Lung (tissue), 12 donors: ENCODE data around the gene ACADSB. TPM values are rescaled to one million over a fixed set of nuclear protein-coding genes. Genes with fewer than 3 reads are reported as not detected.

ENCODE experiments used
- ATAC-seq: fragments of 200-7000 bp; cut with Tn5 transposase; one replicate; pipeline ENCODE4 v1.9.1; 2020; ENCODE audit warnings: moderate number of reproducible peaks; ENCODE audit not compliant: insufficient read depth, low FRiP score
- DNase-seq, 3 donors: peaks; one replicate each; pipeline ENCODE4 v3.0.0-alpha.2; 2013 to 2017
- H3K27ac ChIP-seq, 2 donors: one replicate each; pipeline ENCODE4 v1.5.1; 2013; ENCODE audit warnings: mild to moderate bottlenecking in 2 of 2, moderate library complexity in 2 of 2, control low read depth in 1 of 2, inconsistent platforms in 1 of 2, low read depth in 1 of 2, low read length in 1 of 2
- H3K27me3 ChIP-seq, 3 donors: one replicate each; pipeline ENCODE4 v1.5.1; 2013; ENCODE audit warnings: low read length in 2 of 3; ENCODE audit not compliant: control insufficient read depth in 3 of 3, insufficient read depth in 3 of 3
- H3K36me3 ChIP-seq, 4 donors: one replicate each; pipeline ENCODE4 v1.5.1; 2013; ENCODE audit warnings: low read length in 4 of 4, mild to moderate bottlenecking in 1 of 4, moderate library complexity in 1 of 4; ENCODE audit not compliant: control insufficient read depth in 4 of 4, insufficient read depth in 4 of 4
- H3K4me1 ChIP-seq, 5 donors: one replicate each; pipeline ENCODE4 v1.5.1; 2013; ENCODE audit warnings: low read length in 5 of 5, mild to moderate bottlenecking in 2 of 5, moderate library complexity in 1 of 5; ENCODE audit not compliant: control insufficient read depth in 5 of 5, insufficient read depth in 5 of 5
- H3K4me3 ChIP-seq: one replicate; pipeline ENCODE4 v1.5.1; 2013; ENCODE audit warnings: mild to moderate bottlenecking, control low read depth, moderate library complexity
- H3K9ac ChIP-seq, 2 donors: one replicate each; pipeline ENCODE4 v1.5.1; 2013; ENCODE audit warnings: low read length in 2 of 2, control low read depth in 1 of 2; ENCODE audit not compliant: insufficient read depth in 1 of 2
- H3K9me3 ChIP-seq, 4 donors: one replicate each; pipeline ENCODE4 v1.5.1; 2013; ENCODE audit warnings: low read length in 3 of 4, mild to moderate bottlenecking in 1 of 4, moderate library complexity in 1 of 4; ENCODE audit not compliant: control insufficient read depth in 4 of 4, insufficient read depth in 3 of 4
- CTCF ChIP-seq: IDR thresholded peaks from 2 replicates; pipeline ENCODE4 v1.5.1; 2012; ENCODE audit warnings: mild to moderate bottlenecking; ENCODE audit errors: control extremely low read depth, extremely low read depth
- WGBS, 2 donors: extraction: QIAGEN DNeasy Blood & Tissue Kit; methylation state at CpG; one replicate each; pipeline ENCODE4 v1.1.7; 2013; 5-methylcytosine and 5-hydroxymethylcytosine counted together
- polyA plus RNA-seq, 2 donors: library from polyadenylated mRNA; stranded (reverse); fragments of 200-250 nt; gene quantifications; one replicate each; pipeline ENCODE4 v1.2.1, GENCODE V29; 2013
- total RNA-seq, 2 donors: library from RNA; depleted of rRNA in 1 of 2; stranded (reverse); fragments of >200 nt in 1 of 2; gene quantifications; one replicate each; pipeline ENCODE4 v1.2.1, GENCODE V29; 2014 to 2021
- donor health status: control.
- donor health status: control.
- donor health status: Bipolar disorder and iron deficiency.
- donor health status: healthy.
- donor health status: DM: yes; HTN: yes; CAD: no.

ACADSB gene
- total and polyA plus RNA-seq, 4 donors = 8.2 to 36.2 (median 14.9) TPM

GRCh38 chr10:123100030-123100762 lies 91.4 kb downstream of the ACADSB start:
- Histone ChIP-seq H3K4me3 (no peak overlapping the region), H3K9ac (no peak overlapping the region), H3K9me3 (peaks cover 0 to 4% (median 0%) of the 10 kb centered on the region in 4 donors), H3K27ac (no peak overlapping the region), H3K27me3 (peaks cover 0 to 4% (median 0%) of the 10 kb centered on the region in 3 donors), H3K36me3 (no peaks in the 10 kb centered on the region), H3K4me1 (no peaks in the 10 kb centered on the region)
- 66 to 90% methylated on average over 7 of the region's 7 CpGs for WGBS, 2 donors
- DNase-seq = no peak
- no peak for TF ChIP-seq CTCF
- ATAC-seq = no peak

- TF ChIP-seq CTCF = no peak
- peaks cover 0 to 4% (median 2%) of the 10 kb centered on the region in 3 donors for H3K27me3 ChIP-seq
- H3K9ac ChIP-seq = no peak overlapping the region
- H3K27ac ChIP-seq = no peak overlapping the region
- H3K4me3 ChIP-seq = no peak overlapping the region
- peaks cover 0 to 4% (median 0%) of the 10 kb centered on the region in 4 donors for H3K9me3 ChIP-seq
- H3K36me3 ChIP-seq = no peaks in the 10 kb centered on the region
- H3K4me1 ChIP-seq = no peaks in the 10 kb centered on the region
- ATAC-seq (no peak), DNase-seq (no peak)
- WGBS, 2 donors = 68 to 70% methylated on average over 9 of the region's 9 CpGs
Observed at GRCh38 chr10:123101872-123102271, 93.1 kb downstream of the ACADSB start.

- no peak for ATAC-seq
Observed at GRCh38 chr10:123102673-123103072, 93.9 kb downstream of the ACADSB start.

More at GRCh38 chr10:123102673-123103072, 93.9 kb downstream of the ACADSB start:
- TF ChIP-seq CTCF = no peak
- Histone ChIP-seq H3K4me3 (no peak overlapping the region), H3K27me3 (peaks cover 0 to 2% (median 0%) of the 10 kb centered on the region in 3 donors), H3K36me3 (no peaks in the 10 kb centered on the region), H3K4me1 (no peaks in the 10 kb centered on the region), H3K9ac (no peak overlapping the region), H3K27ac (no peak overlapping the region), H3K9me3 (peaks cover 0 to 4% (median 0%) of the 10 kb centered on the region in 4 donors)
- WGBS, 2 donors = 48 to 50% methylated on average over 2 of the region's 2 CpGs
- DNase-seq = no peak
